NCI-H146 (cell line): ENCODE results near the gene CREM.
A peak's percentile ranks its signal among the peaks of the same experiment; 100 is the strongest.

Experiments
- DNase-seq: peaks from one replicate; lab custom pipeline; 2025; lab: John Stamatoyannopoulos, UW

CREM gene

GRCh38 chr10:35136263-35136815 lies 9.7 kb downstream of the CREM start:
- DNase-seq, result peak; percentile 39

GRCh38 chr10:35140126-35140525 lies 13.5 kb downstream of the CREM start:
- no peak for DNase-seq

- no peak for DNase-seq
Measured at GRCh38 chr10:35140727-35141126, 14.1 kb downstream of the CREM start.

GRCh38 chr10:35150308-35150707 lies 23.7 kb downstream of the CREM start:
- peak; percentile 24 for DNase-seq

GRCh38 chr10:35152992-35153391 lies 26.3 kb downstream of the CREM start:
- no peak for DNase-seq

GRCh38 chr10:35153716-35154115 lies 27.1 kb downstream of the CREM start:
- no peak for DNase-seq

- no peak for DNase-seq
Measured at GRCh38 chr10:35160743-35161142, 34.1 kb downstream of the CREM start.

GRCh38 chr10:35161906-35162305 lies 35.3 kb downstream of the CREM start:
- no peak for DNase-seq

- DNase-seq, result no peak
Measured at GRCh38 chr10:35165136-35165535, 38.5 kb downstream of the CREM start.

- DNase-seq, result no peak
Measured at GRCh38 chr10:35165811-35166210, 39.2 kb downstream of the CREM start.

- no peak for DNase-seq
Measured at GRCh38 chr10:35166607-35167006, 40.0 kb downstream of the CREM start.

- DNase-seq, result no peak
Measured at GRCh38 chr10:35167342-35167741, 40.7 kb downstream of the CREM start.

GRCh38 chr10:35172146-35172545 lies 45.5 kb downstream of the CREM start:
- no peak for DNase-seq

GRCh38 chr10:35172574-35172973 lies 45.9 kb downstream of the CREM start:
- no peak for DNase-seq

GRCh38 chr10:35178331-35178730 lies 51.7 kb downstream of the CREM start:
- DNase-seq, result no peak

GRCh38 chr10:35182631-35183510 lies 56.2 kb downstream of the CREM start:
- no peak for DNase-seq

GRCh38 chr10:35184527-35185171 lies 58.0 kb downstream of the CREM start:
- DNase-seq, result peak; percentile 34

- DNase-seq, result no peak
Measured at GRCh38 chr10:35185260-35186034, 58.8 kb downstream of the CREM start.

- no peak for DNase-seq
Measured at GRCh38 chr10:35188954-35189353, 62.3 kb downstream of the CREM start.

GRCh38 chr10:35191523-35191922 lies 64.9 kb downstream of the CREM start:
- no peak for DNase-seq

GRCh38 chr10:35192645-35193249 lies 66.1 kb downstream of the CREM start:
- no peak for DNase-seq

GRCh38 chr10:35194471-35194870 lies 67.8 kb downstream of the CREM start:
- DNase-seq, result no peak
